D721Med (cell line): ENCODE results near the gene GPR180.
"Not testable (repeated sequence)": the region's sequence is repeated elsewhere in the genome, so short reads cannot be mapped to it uniquely, and the experiment has no call there.

Experiments
- DNase-seq: peaks from one replicate; pipeline ENCODE4 v3.0.0; 2011; ENCODE audit warnings: low spot score; ENCODE audit not compliant: insufficient read length
- FAIRE-seq: peaks from 2 replicates; lab custom pipeline; 2011; peaks lifted over from hg19 to GRCh38; lab: Jason Lieb, UNC
- TF ChIP-seq, protein P1 (sequence below): IDR thresholded peaks from 2 replicates; pipeline ENCODE4 v1.5.1; 2012; ENCODE audit warnings: mild to moderate bottlenecking, control low read depth; ENCODE audit not compliant: insufficient read depth; ENCODE audit errors: missing control alignments

GPR180 gene

DNA sequence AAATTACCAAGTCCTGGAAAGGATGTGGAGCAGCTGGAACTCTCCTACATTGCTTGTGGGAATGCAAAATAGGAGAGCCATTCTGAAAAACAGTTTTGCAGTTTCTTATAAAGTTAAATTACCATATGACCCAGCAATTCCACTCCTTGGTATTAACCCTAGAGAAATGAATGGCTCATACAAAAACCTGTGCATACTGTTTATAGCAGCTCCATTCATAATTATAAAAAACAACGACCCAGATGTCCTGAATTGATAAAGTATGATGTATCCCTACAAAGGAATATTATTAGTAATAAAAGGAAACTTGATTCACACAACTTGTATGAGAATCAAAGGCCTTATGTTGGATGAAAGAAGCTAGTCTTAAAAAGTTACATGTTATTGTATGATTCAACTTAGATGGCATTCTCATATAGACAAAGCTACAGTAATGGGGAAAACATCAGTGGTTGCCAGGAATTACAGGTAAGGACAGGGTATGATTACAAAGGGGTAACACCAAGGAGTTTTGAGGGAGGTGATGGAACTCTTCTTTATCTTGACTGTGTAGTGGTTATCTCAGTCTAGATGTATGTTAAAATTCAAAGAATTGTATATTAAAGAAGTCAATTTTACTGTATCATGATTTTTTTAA is 35.4 kb downstream of the GPR180 start:
- no peak for DNase-seq
- TF ChIP-seq, protein P1, sequence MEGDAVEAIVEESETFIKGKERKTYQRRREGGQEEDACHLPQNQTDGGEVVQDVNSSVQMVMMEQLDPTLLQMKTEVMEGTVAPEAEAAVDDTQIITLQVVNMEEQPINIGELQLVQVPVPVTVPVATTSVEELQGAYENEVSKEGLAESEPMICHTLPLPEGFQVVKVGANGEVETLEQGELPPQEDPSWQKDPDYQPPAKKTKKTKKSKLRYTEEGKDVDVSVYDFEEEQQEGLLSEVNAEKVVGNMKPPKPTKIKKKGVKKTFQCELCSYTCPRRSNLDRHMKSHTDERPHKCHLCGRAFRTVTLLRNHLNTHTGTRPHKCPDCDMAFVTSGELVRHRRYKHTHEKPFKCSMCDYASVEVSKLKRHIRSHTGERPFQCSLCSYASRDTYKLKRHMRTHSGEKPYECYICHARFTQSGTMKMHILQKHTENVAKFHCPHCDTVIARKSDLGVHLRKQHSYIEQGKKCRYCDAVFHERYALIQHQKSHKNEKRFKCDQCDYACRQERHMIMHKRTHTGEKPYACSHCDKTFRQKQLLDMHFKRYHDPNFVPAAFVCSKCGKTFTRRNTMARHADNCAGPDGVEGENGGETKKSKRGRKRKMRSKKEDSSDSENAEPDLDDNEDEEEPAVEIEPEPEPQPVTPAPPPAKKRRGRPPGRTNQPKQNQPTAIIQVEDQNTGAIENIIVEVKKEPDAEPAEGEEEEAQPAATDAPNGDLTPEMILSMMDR, result no peak
- FAIRE-seq, result no peak

DNA sequence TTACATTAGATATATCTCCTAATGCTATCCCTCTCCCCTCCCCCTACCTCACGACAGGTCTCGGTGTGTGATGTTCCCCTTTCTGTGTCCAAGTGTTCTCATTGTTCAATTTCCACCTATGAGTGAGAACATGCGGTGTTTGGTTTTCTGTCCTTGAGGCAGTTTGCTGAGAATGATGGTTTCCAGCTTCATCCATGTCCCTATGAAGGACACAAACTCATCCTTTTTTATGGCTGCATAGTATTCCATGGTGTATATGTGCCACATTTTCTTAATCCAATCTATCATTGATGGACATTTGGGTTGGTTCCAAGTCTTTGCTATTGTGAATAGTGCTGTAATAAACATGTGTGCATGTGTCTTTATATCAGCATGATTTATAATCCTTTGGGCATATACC is 36.0 kb downstream of the GPR180 start:
- DNase-seq, FAIRE-seq: not testable (repeated sequence)

- TF ChIP-seq, protein P1, result no peak
- no peak for DNase-seq
Measured at GRCh38 chr13:94640721-94641120, 39.1 kb downstream of the GPR180 start.

GRCh38 chr13:94641409-94641941 is 39.8 kb downstream of the GPR180 start:
- TF ChIP-seq, protein P1, result no peak
- FAIRE-seq, result no peak
- DNase-seq, result no peak

More at GRCh38 chr13:94640721-94641120, 39.1 kb downstream of the GPR180 start:
- FAIRE-seq, result no peak

DNA sequence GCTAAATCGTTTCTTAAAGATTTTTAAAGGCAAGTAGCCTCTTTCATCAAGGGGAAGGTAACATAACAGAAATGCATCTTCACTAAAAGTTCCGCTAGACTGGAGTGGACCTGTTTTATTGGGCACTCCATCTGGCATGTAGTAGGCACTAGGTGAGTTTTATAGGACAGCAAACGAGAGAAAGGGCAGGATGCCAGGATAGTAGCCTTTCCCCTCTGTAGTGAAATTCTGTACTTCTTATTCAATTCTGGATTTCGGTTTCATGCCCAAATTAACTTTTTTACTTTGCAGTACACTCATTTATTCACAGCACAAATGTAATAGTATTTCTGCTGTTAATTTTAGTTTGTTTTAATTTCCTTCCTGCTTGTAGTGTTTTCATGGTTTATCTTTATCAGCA is 45.2 kb downstream of the GPR180 start:
- DNase-seq (no peak), FAIRE-seq (peak; percentile 63)
- TF ChIP-seq, protein P1, result no peak

- FAIRE-seq, result no peak
- DNase-seq, result no peak
- TF ChIP-seq, protein P1, result no peak
Measured at GRCh38 chr13:94656176-94656575, 54.5 kb downstream of the GPR180 start.

DNA sequence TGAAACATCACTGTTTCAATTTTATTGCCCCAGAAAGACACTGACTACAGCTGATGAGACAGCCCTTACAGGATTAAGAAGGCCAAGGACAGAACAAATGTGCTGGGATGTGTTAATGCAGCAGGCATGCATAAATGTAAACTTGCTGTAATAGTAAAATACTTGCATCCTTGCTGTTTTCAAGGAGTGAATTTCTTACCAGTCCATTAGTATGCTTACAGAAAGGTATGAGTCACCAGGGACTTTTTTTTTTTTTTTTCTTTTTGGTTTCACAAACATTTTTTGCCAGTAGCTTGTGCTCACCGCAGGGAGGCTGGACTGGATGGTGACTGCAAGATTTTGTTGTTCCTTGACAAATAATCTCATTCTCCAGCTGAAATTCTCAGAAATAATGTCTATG is 55.1 kb downstream of the GPR180 start:
- TF ChIP-seq, protein P1, result no peak
- no peak for FAIRE-seq
- no peak for DNase-seq

GRCh38 chr13:94657167-94657566 is 55.5 kb downstream of the GPR180 start:
- no peak for DNase-seq
- TF ChIP-seq, protein P1, result no peak
- FAIRE-seq, result no peak
